Hepatocyte (in vitro differentiated cells): ENCODE results near the gene SEC61B.

ENCODE experiments used
- CTCF ChIP-seq: fragments of 200-600 bp; sonication (generic); IDR thresholded peaks from 2 replicates; pipeline ENCODE4 v1.5.1; 2016; ENCODE audit warnings: antibody characterized with exemption, mild to moderate bottlenecking; ENCODE audit not compliant: poor library complexity
- EZH2 ChIP-seq: fragments of 200-600 bp; sonication (generic); IDR thresholded peaks from 2 replicates; pipeline ENCODE4 v1.6.1; 2016; ENCODE audit warnings: antibody characterized with exemption, mild to moderate bottlenecking, borderline replicate concordance

GRCh38 chr9:99213197-99213596 is 8.9 kb upstream of the SEC61B start:
- TF ChIP-seq EZH2 = no peak
- TF ChIP-seq CTCF = no peak
